ENCODE measurements around the gene RNF148.
"Not testable (repeated sequence)": the region's sequence is repeated elsewhere in the genome, so short reads cannot be mapped to it uniquely, and the experiment has no call there.

The RNF148 gene

GRCh38 chr7:122689346-122690109 lies 13.2 kb downstream of the RNF148 start:
- no peak for DNase-seq

- DNase-seq: no peak
These were observed 14.2 kb downstream of the RNF148 start for GRCh38 chr7:122688400-122688998.

GRCh38 chr7:122686360-122686878 lies 16.3 kb downstream of the RNF148 start:
- no peak for DNase-seq

GRCh38 chr7:122684504-122684903 lies 18.2 kb downstream of the RNF148 start:
- DNase-seq: no peak

GRCh38 chr7:122682815-122683550 lies 19.7 kb downstream of the RNF148 start:
- DNase-seq: no peak

- not testable (repeated sequence) for DNase-seq
These were observed 21.5 kb downstream of the RNF148 start for GRCh38 chr7:122681186-122681585.

- DNase-seq: no peak
These were observed 22.9 kb downstream of the RNF148 start for GRCh38 chr7:122679813-122680212.

GRCh38 chr7:122679269-122679709 lies 23.4 kb downstream of the RNF148 start:
- not testable (repeated sequence) for DNase-seq

- no peak for DNase-seq
These were observed 25.6 kb downstream of the RNF148 start for GRCh38 chr7:122677149-122677548.

- no peak for DNase-seq
These were observed 26.3 kb downstream of the RNF148 start for GRCh38 chr7:122676466-122676865.

GRCh38 chr7:122675621-122676020 lies 27.1 kb downstream of the RNF148 start:
- DNase-seq: no peak

GRCh38 chr7:122675011-122675410 lies 27.7 kb downstream of the RNF148 start:
- DNase-seq: no peak

- DNase-seq: no peak
These were observed 28.2 kb downstream of the RNF148 start for GRCh38 chr7:122674502-122674901.

GRCh38 chr7:122673951-122674350 lies 28.8 kb downstream of the RNF148 start:
- DNase-seq: no peak

- DNase-seq: no peak
These were observed 30.2 kb downstream of the RNF148 start for GRCh38 chr7:122672536-122672935.

- no peak for DNase-seq
These were observed 39.0 kb downstream of the RNF148 start for GRCh38 chr7:122663733-122664132.

- DNase-seq: no peak
These were observed 43.9 kb downstream of the RNF148 start for GRCh38 chr7:122658856-122659255.

GRCh38 chr7:122653685-122654084 lies 49.0 kb downstream of the RNF148 start:
- DNase-seq: no peak

- DNase-seq: no peak
These were observed 49.8 kb downstream of the RNF148 start for GRCh38 chr7:122652876-122653275.
